A673 (cell line): ENCODE results near the gene RHOG. TPM values are rescaled to one million over a fixed set of nuclear protein-coding genes. Genes with fewer than 3 reads are reported as not detected.

Experiments
- BruUV-seq: library from RNA; stranded (reverse); fragments of 400-500 nt; replicated peaks from 2 replicates; lab custom pipeline; 2021; lab: Mats Ljungman, UMichigan
- CTCF ChIA-PET: fragments of 300-600 bp; sonication (Branson Sonifier 250); formaldehyde crosslinking; loops from one replicate; lab custom pipeline; 2022; ENCODE audit warnings: antibody characterized with exemption; lab: Charles Lee
- POLR2A ChIA-PET: fragments of 300-600 bp; sonication (Branson Sonifier 250); formaldehyde crosslinking; loops from one replicate; lab custom pipeline; 2022; ENCODE audit warnings: antibody characterized with exemption; ENCODE audit not compliant: low non-redundant PET; lab: Charles Lee
- DNase-seq: peaks from one replicate; pipeline ENCODE4 v3.0.0-alpha.2; 2015; ENCODE audit warnings: low spot score
- H3K27ac ChIP-seq: fragments of 200-600 bp; sonication (generic); 2 replicates; pipeline ENCODE4 v1.5.1; 2016; ENCODE audit warnings: mixed run types, low read depth, mild to moderate bottlenecking, mixed read lengths, antibody characterized with exemption, low read length; ENCODE audit not compliant: poor library complexity, severe bottlenecking
- H3K27me3 ChIP-seq: fragments of 200-600 bp; sonication (generic); replicated peaks from 2 replicates; pipeline ENCODE4 v1.6.1; 2017; ENCODE audit warnings: mixed run types, low read depth, mild to moderate bottlenecking, mixed read lengths, antibody characterized with exemption, low read length; ENCODE audit not compliant: insufficient read depth, poor library complexity
- H3K36me3 ChIP-seq: fragments of 200-600 bp; sonication (generic); 2 replicates; pipeline ENCODE4 v1.6.1; 2016; ENCODE audit warnings: mixed run types, mild to moderate bottlenecking, mixed read lengths, antibody characterized with exemption, low read length; ENCODE audit not compliant: insufficient read depth, poor library complexity, severe bottlenecking
- H3K4me1 ChIP-seq: fragments of 200-600 bp; sonication (generic); 2 replicates; pipeline ENCODE4 v1.6.1; 2017; ENCODE audit warnings: mixed run types, mild to moderate bottlenecking, mixed read lengths, antibody characterized with exemption, low read length; ENCODE audit not compliant: insufficient read depth, poor library complexity, severe bottlenecking
- H3K4me3 ChIP-seq: fragments of 200-600 bp; sonication (generic); 2 replicates; pipeline ENCODE4 v1.5.1; 2016; ENCODE audit warnings: low read depth, mixed run types, mild to moderate bottlenecking, mixed read lengths, low read length; ENCODE audit not compliant: poor library complexity, severe bottlenecking
- H3K9me3 ChIP-seq: fragments of 200-600 bp; sonication (generic); 2 replicates; pipeline ENCODE4 v1.6.1; 2016; ENCODE audit warnings: mixed run types, low read depth, mild to moderate bottlenecking, mixed read lengths, antibody characterized with exemption, low read length; ENCODE audit not compliant: poor library complexity, severe bottlenecking
- CTCF ChIP-seq: fragments of 300-800, 200-600 bp; sonication (generic); conservative IDR thresholded peaks from 2 replicates; pipeline ENCODE4 v1.5.1; 2017; ENCODE audit warnings: low read depth, mild to moderate bottlenecking, antibody characterized with exemption, low read length, moderate library complexity, mixed read lengths
- EZH2 ChIP-seq: fragments of 200-600 bp; sonication (generic); IDR thresholded peaks from 2 replicates; pipeline ENCODE4 v1.6.1; 2017; ENCODE audit warnings: borderline replicate concordance, low read depth, mild to moderate bottlenecking, mixed read lengths, antibody characterized with exemption, low read length; ENCODE audit not compliant: poor library complexity, severe bottlenecking
- intact Hi-C: fragments of 100-400 bp; cut with micrococcal nuclease; formaldehyde crosslinking; loops from one replicate; pipeline ENCODE4 v1.10.0; 2022; ENCODE audit not compliant: unreplicated experiment
- total RNA-seq: library from RNA; stranded (reverse); gene quantifications from 2 replicates; pipeline ENCODE4 v1.2.3, GENCODE V29; 2021

RHOG gene
- total RNA-seq, 1 experiment from 2014 or later, result 33.9 TPM

GRCh38 chr11:3809624-3809928 is 31.2 kb downstream of the RHOG start:
- Histone ChIP-seq H3K36me3 (no peaks in the 10 kb centered on the region), H3K27ac (no peak overlapping the region), H3K4me1 (peaks cover 5% of the 10 kb centered on the region), H3K27me3 (no peaks in the 10 kb centered on the region), H3K4me3 (no peak overlapping the region), H3K9me3 (no peaks in the 10 kb centered on the region)
- DNase-seq, result no peak
- no peak for TF ChIP-seq EZH2
- no peak for TF ChIP-seq CTCF
- BruUV-seq, result no TSS peak
- ChIA-PET CTCF (no interaction called here), POLR2A (no interaction called here)
- intact Hi-C loops, result no loop called here

- H3K27ac ChIP-seq, result no peak overlapping the region
- POLR2A ChIA-PET, result no interaction called here
- H3K9me3 ChIP-seq, result no peaks in the 10 kb centered on the region
- TF ChIP-seq EZH2 (no peak), CTCF (peak; percentile 42)
- H3K27me3 ChIP-seq, result no peaks in the 10 kb centered on the region
- peak overlapping the region; percentile 71 for H3K4me3 ChIP-seq
- H3K36me3 ChIP-seq, result no peaks in the 10 kb centered on the region
- CTCF ChIA-PET, result interaction anchor here (0.6 kb wide), 1 partner anchor 112 kb away, joined by 3 read pairs; no protein-coding TSS in a partner anchor
- peaks cover 5% of the 10 kb centered on the region for H3K4me1 ChIP-seq
- intact Hi-C loops, result no loop called here
- DNase-seq, result peak; percentile 43
- no TSS peak for BruUV-seq
These were observed 31.7 kb downstream of the RHOG start for GRCh38 chr11:3808861-3809623.

- TF ChIP-seq EZH2, result no peak
- peak; percentile 82 for TF ChIP-seq CTCF
- no TSS peak for BruUV-seq
These were observed 32.6 kb downstream of the RHOG start, which contains the start of gene PGAP2 for GRCh38 chr11:3807909-3808860. TSS of gene PGAP2 (plus strand) at chr11:3808560. CDS start at chr11:3811260, 2,700 bp downstream.

More at GRCh38 chr11:3807909-3808860, 32.6 kb downstream of the RHOG start, which contains the start of gene PGAP2:
- no peaks in the 10 kb centered on the region for H3K9me3 ChIP-seq
- peak within 1 kb of the TSS; percentile 32 for H3K27ac ChIP-seq
- intact Hi-C loops, result no loop called here
- POLR2A ChIA-PET, result no interaction called here
- peak; percentile 72 for DNase-seq
- peak within 1 kb of the TSS; percentile 71 for H3K4me3 ChIP-seq
- no peaks in the 10 kb centered on the region for H3K27me3 ChIP-seq
- CTCF ChIA-PET, result interaction anchor here (0.6 to 1.6 kb wide), 3 partner anchors 10 to 113 kb away, joined by 3 to 5 read pairs (median 3); partner anchors contain the start of gene NUP98
- H3K36me3 ChIP-seq, result no peaks in the 10 kb centered on the region
- H3K4me1 ChIP-seq, result peaks cover 5% of the 10 kb centered on the region
